A673 (cell line): Measurements from ENCODE around the gene TASP1.

Source experiments
- CTCF ChIP-seq: fragments of 300-800, 200-600 bp; sonication (generic); conservative IDR thresholded peaks from 2 replicates; pipeline ENCODE4 v1.5.1; 2017; ENCODE audit warnings: low read depth, mild to moderate bottlenecking, antibody characterized with exemption, low read length, moderate library complexity, mixed read lengths
- EZH2 ChIP-seq: fragments of 200-600 bp; sonication (generic); IDR thresholded peaks from 2 replicates; pipeline ENCODE4 v1.6.1; 2017; ENCODE audit warnings: borderline replicate concordance, low read depth, mild to moderate bottlenecking, mixed read lengths, antibody characterized with exemption, low read length; ENCODE audit not compliant: poor library complexity, severe bottlenecking

GRCh38 chr20:13552061-13552460 lies 86.7 kb downstream of the TASP1 start:
- TF ChIP-seq EZH2 (no peak), CTCF (no peak)
